Small intestine (tissue), 7 donors: ENCODE measurements around the gene CCR4. TPM values are rescaled to one million over a fixed set of nuclear protein-coding genes. Genes with fewer than 3 reads are reported as not detected.

Experiments used
- DNase-seq, 2 donors: peaks; one replicate each; pipeline versions ENCODE4 v3.0.0 to v3.0.0-alpha.2; 2013
- FAIRE-seq: peaks from 2 replicates; lab custom pipeline; 2012; peaks lifted over from hg19 to GRCh38; lab: Jason Lieb, UNC
- H3K27ac ChIP-seq, 3 donors: one replicate each; pipeline ENCODE4 v1.5.1; 2013; ENCODE audit warnings: low read length in 2 of 3, mild to moderate bottlenecking in 2 of 3, control low read depth in 1 of 3, inconsistent platforms in 1 of 3, low read depth in 1 of 3, moderate library complexity in 1 of 3
- H3K27me3 ChIP-seq, 3 donors: one replicate each; pipeline ENCODE4 v1.6.1; 2013; ENCODE audit warnings: low read length in 3 of 3, inconsistent platforms in 1 of 3; ENCODE audit not compliant: control insufficient read depth in 3 of 3, insufficient read depth in 3 of 3
- H3K36me3 ChIP-seq, 3 donors: one replicate each; pipeline ENCODE4 v1.6.1; 2013; ENCODE audit warnings: low read length in 3 of 3, inconsistent platforms in 1 of 3, low read depth in 1 of 3, mild to moderate bottlenecking in 1 of 3, moderate library complexity in 1 of 3; ENCODE audit not compliant: control insufficient read depth in 3 of 3, insufficient read depth in 2 of 3
- H3K4me1 ChIP-seq, 3 donors: one replicate each; pipeline ENCODE4 v1.6.1; 2013; ENCODE audit warnings: low read length in 2 of 3, inconsistent platforms in 1 of 3, low read depth in 1 of 3, mild to moderate bottlenecking in 1 of 3, moderate library complexity in 1 of 3; ENCODE audit not compliant: control insufficient read depth in 3 of 3, insufficient read depth in 2 of 3
- H3K4me3 ChIP-seq, 3 donors: one replicate each; pipeline ENCODE4 v1.5.1; 2013; ENCODE audit warnings: low read length in 3 of 3, control low read depth in 1 of 3, inconsistent platforms in 1 of 3, low read depth in 1 of 3, mild to moderate bottlenecking in 1 of 3, moderate library complexity in 1 of 3
- H3K9me3 ChIP-seq, 2 donors: one replicate each; pipeline ENCODE4 v1.6.1; 2013; ENCODE audit warnings: low read depth in 1 of 2, low read length in 1 of 2; ENCODE audit not compliant: control insufficient read depth in 2 of 2, insufficient read depth in 1 of 2
- WGBS, 3 donors: extraction: QIAGEN DNeasy Blood & Tissue Kit; methylation state at CpG; one replicate each; pipeline ENCODE4 v1.1.7; 2013; 5-methylcytosine and 5-hydroxymethylcytosine counted together
- polyA plus RNA-seq, 4 donors: library from polyadenylated mRNA; stranded (reverse) in 3 of 4; unstranded in 1 of 4; fragments of 200-250 nt in 3 of 4; fragments of 120-200 nt in 1 of 4; gene quantifications; one replicate each; pipeline versions ENCODE4 v1.2.1 to v1.2.3, GENCODE V29; 2013
- donor health status: healthy with polysubstance abuse.
- donor health status: control.
- donor health status: control.
- donor health status: Bipolar disorder and iron deficiency.
- donor health status: healthy.

Gene CCR4
- polyA plus RNA-seq, 4 donors = 0.16 to 0.38 TPM; not detected in 2

- Histone ChIP-seq H3K27me3 (no peaks in the 10 kb centered on the region), H3K4me1 (peaks cover 2 to 13% (median 6%) of the 10 kb centered on the region in 3 donors), H3K27ac (no peak overlapping the region), H3K9me3 (no peaks in the 10 kb centered on the region), H3K36me3 (peaks cover 4 to 32% (median 5%) of the 10 kb centered on the region in 3 donors), H3K4me3 (no peak overlapping the region)
- DNase-seq = no peak
- 93 to 100% (median 98%) methylated on average over 2 of the region's 2 CpGs for WGBS, 3 donors
- no peak for FAIRE-seq
Observed at GRCh38 chr3:33004961-33005360, 53.5 kb downstream of the CCR4 start.

Other genes starting within 250 kb of the CCR4 start
- 1 to 10 TPM in 1 of 4 donors, under 1 TPM in 1, not detected in 2; 0.01 to 10.0 TPM for gene TRIM71, start 133.6 kb upstream of the CCR4 start, polyA plus RNA-seq
- 10 to 100 TPM; 19.2 to 79.8 (median 24.7) TPM for gene GLB1, start 145.5 kb downstream of the CCR4 start, polyA plus RNA-seq
- gene TMPPE, start 145.5 kb downstream of the CCR4 start, polyA plus RNA-seq = 1 to 10 TPM in 2 of 4 donors, under 1 TPM in 1, not detected in 1; 0.27 to 3.5 (median 2.2) TPM
- 10 to 100 TPM; 13.0 to 93.0 (median 70.7) TPM for gene CRTAP, start 162.4 kb downstream of the CCR4 start, polyA plus RNA-seq